SK-N-MC (cell line): Measurements from ENCODE around the gene SLC4A8.
A peak's percentile ranks its signal among the peaks of the same experiment; 100 is the strongest.

Experiments used
- DNase-seq: peaks from one replicate; pipeline ENCODE4 v3.0.0-alpha.2; 2011; ENCODE audit warnings: low read depth, low spot score
- H3K27ac ChIP-seq: fragments of 200-600 bp; sonication (generic); 2 replicates; pipeline ENCODE4 v1.5.1; 2016; ENCODE audit warnings: mixed run types
- H3K36me3 ChIP-seq: fragments of 200-600 bp; sonication (generic); 2 replicates; pipeline ENCODE4 v1.6.1; 2017; ENCODE audit warnings: antibody characterized with exemption, low read length, mixed read lengths; ENCODE audit not compliant: insufficient read depth
- H3K4me3 ChIP-seq: fragments of 200-600 bp; sonication (generic); 2 replicates; pipeline ENCODE4 v1.5.1; 2016
- H3K9ac ChIP-seq: fragments of 200-600 bp; sonication (generic); 2 replicates; pipeline ENCODE4 v1.8.0; 2017; ENCODE audit warnings: mixed run types, mixed read lengths; ENCODE audit not compliant: insufficient read length
- H3K9me3 ChIP-seq: fragments of 200-600 bp; sonication (generic); 2 replicates; pipeline ENCODE4 v1.6.1; 2017; ENCODE audit warnings: low read depth, mild to moderate bottlenecking, antibody characterized with exemption, low read length, moderate library complexity, mixed read lengths
- EZH2 ChIP-seq: fragments of 200-600 bp; sonication (generic); IDR thresholded peaks from one replicate; pipeline ENCODE4 v1.6.1; 2017; ENCODE audit warnings: antibody characterized with exemption
- FOXP2 ChIP-seq: optimal IDR thresholded peaks from 2 replicates; pipeline ENCODE3; 2011; ENCODE audit warnings: mild to moderate bottlenecking, moderate library complexity; ENCODE audit not compliant: insufficient read depth; ENCODE audit errors: extremely low read length, control extremely low read depth
- POLR2AphosphoS5 ChIP-seq: IDR thresholded peaks from 2 replicates; pipeline ENCODE4 v1.6.1; 2012; ENCODE audit warnings: mild to moderate bottlenecking, low read depth, low read length, borderline replicate concordance

SLC4A8 gene

DNA sequence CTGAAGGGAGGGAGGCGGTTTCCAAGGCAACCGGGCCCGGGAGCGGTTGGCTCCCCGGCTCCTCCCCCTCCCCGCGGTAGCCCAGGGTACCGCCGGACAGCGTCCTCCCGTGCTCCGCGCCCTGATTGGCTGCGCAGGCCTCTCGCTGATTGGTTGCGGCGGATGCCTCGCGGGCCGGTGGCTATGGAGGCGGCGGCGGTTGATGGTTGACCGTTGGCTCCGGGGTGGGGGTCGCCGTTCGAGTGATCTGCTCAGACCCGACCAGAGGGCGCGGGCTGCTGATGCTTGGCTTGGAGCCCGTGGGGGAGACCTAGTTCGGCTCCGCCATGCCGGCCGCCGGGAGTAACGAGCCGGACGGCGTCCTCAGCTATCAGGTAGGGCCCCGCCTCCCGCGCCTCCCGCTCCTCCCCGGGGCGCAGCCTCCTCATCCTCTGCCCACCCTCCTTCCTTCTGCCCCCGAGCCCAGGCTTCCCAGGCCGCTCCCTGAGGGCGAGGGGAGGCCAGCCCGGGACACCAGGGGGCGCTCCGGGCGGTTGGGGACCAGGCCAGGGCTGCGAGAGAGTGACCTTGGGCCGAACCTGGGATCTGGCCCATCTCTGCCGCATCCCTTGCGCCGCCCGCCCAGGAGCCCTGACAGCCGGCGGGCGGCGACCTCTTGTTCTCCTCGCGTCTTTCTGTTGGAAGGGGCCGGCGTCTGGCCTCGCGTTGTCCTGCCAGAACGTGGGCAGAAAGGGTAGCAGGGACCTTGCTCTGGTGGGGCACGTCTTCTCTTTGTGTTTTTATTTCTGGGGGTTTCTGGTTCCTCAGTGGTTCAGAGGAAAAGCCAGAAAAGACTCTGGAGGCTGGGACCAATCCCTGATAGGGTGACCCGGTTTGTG lies at the start of gene SLC4A8:
Gene SLC4A8 (plus strand): TSS at position 170 of the 878 bp plus-strand sequence. CDS start 157 bp downstream, at position 327.
- H3K27ac ChIP-seq, result no peak within 1 kb of the TSS
- 0 out of 2 replicates have a peak within 1 kb of the TSS, but pooled peaks have one; percentile 2 for H3K4me3 ChIP-seq
- H3K9ac ChIP-seq, result no peak within 1 kb of the TSS
- TF ChIP-seq POLR2AphosphoS5 (no peak), EZH2 (no peak), FOXP2 (no peak)
- no peak for DNase-seq
- H3K9me3 ChIP-seq, result no peaks in the 10 kb centered on the region
- no peaks in the 10 kb centered on the region for H3K36me3 ChIP-seq

DNA sequence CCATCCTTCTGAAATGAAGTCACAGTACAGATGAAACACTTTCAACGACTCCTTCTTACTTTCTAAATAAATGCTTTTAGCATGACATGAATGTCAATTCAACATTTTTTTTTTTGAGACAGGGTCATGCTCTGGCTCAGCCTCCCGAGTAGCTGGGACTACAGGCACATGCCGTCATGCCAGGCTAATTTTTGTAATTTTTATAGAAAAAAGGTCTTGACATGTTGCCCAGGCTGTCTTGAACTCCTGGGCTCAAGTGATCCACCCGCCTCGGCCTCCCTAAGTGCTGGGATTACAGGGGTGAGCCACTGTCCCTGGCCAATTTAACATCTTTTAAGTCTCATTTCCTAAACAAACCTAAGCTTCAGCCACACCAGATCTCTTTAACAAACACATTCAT lies 49.8 kb upstream of the SLC4A8 start:
- H3K27ac ChIP-seq, result no peak overlapping the region
- no peak for TF ChIP-seq EZH2
- TF ChIP-seq POLR2AphosphoS5, result no peak
- no peak for TF ChIP-seq FOXP2
- no peaks in the 10 kb centered on the region; the same call in 1 of the 2 replicates for H3K36me3 ChIP-seq

DNA sequence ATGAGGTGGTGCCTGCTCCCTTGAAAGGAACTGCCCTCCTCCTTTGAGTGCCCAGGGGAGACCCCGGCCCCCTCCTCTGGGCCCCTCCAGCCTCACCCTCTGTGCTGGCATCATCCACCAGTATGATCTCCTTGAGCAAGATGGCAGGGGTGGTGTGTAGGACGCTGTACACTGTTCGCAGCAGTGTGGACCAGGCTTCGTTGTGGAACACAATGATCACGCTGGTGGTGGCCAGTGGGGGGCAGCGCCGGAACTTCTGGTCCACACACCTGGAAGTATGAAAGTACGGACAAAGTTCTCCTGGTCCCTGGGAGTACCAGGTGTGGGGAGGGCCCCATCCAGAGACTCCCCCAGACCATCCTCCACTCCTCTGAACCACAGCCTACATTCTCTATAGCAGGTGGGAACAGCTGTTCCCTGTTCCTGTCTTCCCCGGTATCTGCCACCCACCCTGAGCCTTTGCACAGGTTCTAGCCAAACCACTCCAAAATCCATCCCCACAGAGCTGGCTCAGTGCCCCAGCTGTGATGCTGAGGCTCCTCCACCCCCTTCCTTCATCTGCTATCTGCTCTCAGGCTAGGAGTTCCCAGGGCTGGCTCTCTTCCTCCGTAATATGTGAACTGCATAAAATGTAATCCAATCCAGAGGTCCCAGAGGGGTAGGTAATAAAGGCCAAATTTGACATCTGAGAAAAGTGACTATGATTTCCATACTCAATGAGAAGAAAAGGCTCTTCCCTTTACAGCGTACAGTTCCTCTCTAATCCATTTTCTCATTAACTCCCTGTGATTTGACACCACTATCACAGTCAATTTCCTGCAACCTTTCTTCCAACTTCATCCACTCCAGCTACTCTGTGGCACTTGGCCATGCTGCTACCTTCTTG lies 47.3 kb upstream of the SLC4A8 start:
- DNase-seq, result no peak
- H3K27ac ChIP-seq, result no peak overlapping the region; the same call in 1 of the 2 replicates
- no peak overlapping the region for H3K4me3 ChIP-seq
- no peaks in the 10 kb centered on the region for H3K9me3 ChIP-seq
- TF ChIP-seq POLR2AphosphoS5 (no peak), FOXP2 (no peak), EZH2 (no peak)
- no peak overlapping the region for H3K9ac ChIP-seq
- no peaks in the 10 kb centered on the region; the same call in 1 of the 2 replicates for H3K36me3 ChIP-seq

More for the DNA sequence above, 49.8 kb upstream of the SLC4A8 start:
- Histone ChIP-seq H3K9ac (no peak overlapping the region), H3K9me3 (no peaks in the 10 kb centered on the region), H3K4me3 (no peak overlapping the region)
- DNase-seq, result no peak

DNA sequence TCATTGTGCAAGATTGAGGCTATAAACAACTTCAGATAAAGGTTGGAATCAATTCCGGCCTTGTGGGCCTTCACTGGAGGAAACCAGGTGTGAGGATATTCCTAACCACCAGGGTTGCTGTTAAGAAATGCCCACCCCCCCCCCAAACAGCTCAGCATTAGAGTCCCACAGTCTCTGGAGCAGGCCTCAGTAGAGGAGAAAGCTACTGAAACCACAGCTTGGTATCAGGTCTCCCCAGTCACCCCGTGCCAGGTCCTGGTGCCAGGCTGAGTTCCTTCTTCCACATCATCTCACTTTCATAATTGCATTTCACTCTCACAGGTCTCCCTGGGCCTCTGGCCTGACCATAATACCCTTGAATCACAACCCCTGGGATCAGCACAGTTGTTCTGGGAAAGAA lies 45.9 kb upstream of the SLC4A8 start:
- H3K27ac ChIP-seq, result no peak overlapping the region
- H3K36me3 ChIP-seq, result no peaks in the 10 kb centered on the region; the same call in 1 of the 2 replicates
- no peak for DNase-seq
- H3K4me3 ChIP-seq, result no peak overlapping the region
- no peaks in the 10 kb centered on the region for H3K9me3 ChIP-seq
- TF ChIP-seq FOXP2 (no peak), EZH2 (no peak), POLR2AphosphoS5 (no peak)
- H3K9ac ChIP-seq, result no peak overlapping the region

DNA sequence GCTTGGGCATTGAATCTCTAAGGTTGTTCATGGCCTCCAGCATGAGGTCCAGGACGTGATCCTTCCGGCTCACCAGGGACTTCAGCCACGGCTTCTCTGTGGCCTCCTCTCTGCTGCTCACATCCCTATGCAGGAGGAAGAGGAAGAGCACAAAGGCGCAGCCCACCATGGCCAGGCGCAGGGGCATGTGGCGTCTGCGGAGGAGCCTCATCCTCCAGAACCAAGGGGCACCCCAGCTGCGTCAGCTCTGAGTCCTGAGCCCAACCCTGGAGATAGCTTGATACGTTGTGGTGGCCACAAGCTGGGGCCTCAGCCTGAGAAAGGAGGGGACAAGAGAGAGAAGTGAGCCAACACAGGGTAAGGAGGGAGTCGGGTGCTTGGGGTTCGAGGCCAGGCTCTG lies 45.1 kb upstream of the SLC4A8 start:
- H3K9me3 ChIP-seq, result no peaks in the 10 kb centered on the region
- H3K27ac ChIP-seq, result no peak overlapping the region
- H3K4me3 ChIP-seq, result no peak overlapping the region
- no peak for DNase-seq
- no peak overlapping the region for H3K9ac ChIP-seq
- no peak for TF ChIP-seq FOXP2
- TF ChIP-seq POLR2AphosphoS5, result no peak
- TF ChIP-seq EZH2, result no peak
- H3K36me3 ChIP-seq, result no peaks in the 10 kb centered on the region; the same call in 1 of the 2 replicates

DNA sequence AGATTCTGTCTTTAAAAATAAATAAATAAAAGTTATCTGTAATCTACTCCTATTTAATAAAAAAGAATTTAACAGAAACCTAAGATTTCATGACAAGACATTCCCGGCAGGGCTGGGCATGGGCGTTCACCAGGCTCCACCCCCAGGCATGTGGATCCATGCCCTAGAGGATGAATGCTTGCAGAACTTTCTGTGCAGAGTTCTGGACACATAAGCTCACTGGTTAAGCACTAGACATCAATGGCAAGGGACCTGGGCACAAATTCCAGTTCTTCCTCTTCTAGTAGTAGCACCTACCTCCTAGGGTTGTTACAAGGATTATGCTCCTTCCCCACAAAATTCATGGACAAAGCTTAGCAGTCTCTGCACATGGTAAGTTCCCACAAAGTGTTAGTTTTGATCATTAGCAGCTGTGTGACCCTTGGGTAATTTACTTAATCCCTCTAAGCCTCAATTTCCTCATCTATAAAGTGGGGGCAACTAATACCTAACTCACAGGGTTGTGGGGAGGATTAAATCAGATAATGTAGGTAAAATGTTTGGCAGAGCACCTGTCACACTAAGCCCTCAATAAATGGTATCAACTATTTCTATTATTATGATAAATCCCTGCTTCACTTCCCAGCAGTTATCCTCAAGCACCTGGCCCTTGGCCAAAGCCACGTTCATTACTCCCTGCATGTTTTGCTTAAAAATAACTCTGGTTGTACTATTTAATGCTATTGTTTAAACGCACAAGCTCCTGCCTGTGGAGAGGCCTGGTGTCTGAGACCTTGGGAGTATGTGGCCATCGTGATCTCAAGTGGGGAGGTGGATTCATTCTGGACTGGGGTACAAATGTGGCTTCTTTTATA lies 43.2 kb upstream of the SLC4A8 start:
- DNase-seq, result no peak
- H3K9ac ChIP-seq, result no peak overlapping the region
- TF ChIP-seq EZH2 (no peak), POLR2AphosphoS5 (no peak), FOXP2 (no peak)

DNA sequence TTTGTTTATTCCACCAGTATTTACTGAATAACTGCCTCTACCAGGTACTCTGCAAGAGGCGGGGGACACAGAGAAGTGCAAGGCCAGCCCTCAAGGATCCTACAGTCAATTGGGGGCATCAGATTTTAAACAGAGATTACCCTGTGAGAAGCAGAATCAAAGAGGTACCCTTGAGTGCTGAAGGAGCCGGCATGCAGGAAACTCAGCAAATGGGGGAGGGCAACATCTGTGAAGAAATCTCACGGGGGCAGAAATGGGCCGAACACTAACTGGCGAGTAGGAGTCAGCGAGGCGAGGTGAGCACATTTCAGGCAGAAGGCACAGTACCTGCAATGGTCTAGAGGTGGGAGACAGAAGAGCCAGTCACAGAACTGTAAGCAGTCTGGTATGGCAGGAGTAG lies 42.5 kb upstream of the SLC4A8 start:
- DNase-seq, result no peak
- H3K9ac ChIP-seq, result no peak overlapping the region
- TF ChIP-seq FOXP2 (no peak), POLR2AphosphoS5 (no peak)

More for the DNA sequence above, 43.2 kb upstream of the SLC4A8 start:
- H3K9me3 ChIP-seq, result no peaks in the 10 kb centered on the region
- H3K4me3 ChIP-seq, result no peak overlapping the region
- H3K36me3 ChIP-seq, result no peaks in the 10 kb centered on the region; the same call in 1 of the 2 replicates
- H3K27ac ChIP-seq, result no peak overlapping the region

More for the DNA sequence above, 42.5 kb upstream of the SLC4A8 start:
- H3K4me3 ChIP-seq, result no peak overlapping the region
- H3K36me3 ChIP-seq, result no peaks in the 10 kb centered on the region
- no peaks in the 10 kb centered on the region for H3K9me3 ChIP-seq
- H3K27ac ChIP-seq, result no peak overlapping the region
